CD14-positive monocyte (primary cell): ENCODE measurements around the gene TRAF3. TPM values are rescaled to one million over a fixed set of nuclear protein-coding genes. Genes with fewer than 3 reads are reported as not detected.

Experiments used
- DNase-seq, 3 donors: peaks; one replicate each; pipeline ENCODE4 v3.0.0-alpha.2; 2011 to 2022
- H2AFZ ChIP-seq: 2 replicates; pipeline ENCODE4 v1.6.0; 2012; ENCODE audit warnings: mild to moderate bottlenecking, low read depth, low read length, inconsistent platforms; ENCODE audit not compliant: insufficient read depth, poor library complexity, severe bottlenecking
- H3K27ac ChIP-seq, 2 donors: 1 replicate in 1 of 2; 2 replicates in 1 of 2; pipeline ENCODE4 v1.5.1; 2012 to 2013; ENCODE audit warnings: low read length in 2 of 2, control low read depth in 1 of 2, inconsistent platforms in 1 of 2, low read depth in 1 of 2, mild to moderate bottlenecking in 1 of 2
- H3K27me3 ChIP-seq, 2 donors: one replicate each; pipeline versions ENCODE4 v1.6.0 to v1.6.1; 2011 to 2013; ENCODE audit warnings: low read length in 2 of 2; ENCODE audit not compliant: control insufficient read depth in 2 of 2, insufficient read depth in 2 of 2
- H3K36me3 ChIP-seq, 2 donors: replicated peaks in 1 of 2; 1 replicate in 1 of 2; 2 replicates in 1 of 2; pipeline versions ENCODE4 v1.5.1 to v1.6.1; 2012 to 2013; ENCODE audit warnings: low read length in 2 of 2, control low read depth in 1 of 2, inconsistent platforms in 1 of 2, mild to moderate bottlenecking in 1 of 2; ENCODE audit not compliant: insufficient read depth in 2 of 2, control insufficient read depth in 1 of 2
- H3K4me1 ChIP-seq, 2 donors: 1 replicate in 1 of 2; 2 replicates in 1 of 2; pipeline versions ENCODE4 v1.5.1 to v1.6.1; 2012 to 2013; ENCODE audit warnings: low read length in 2 of 2, control low read depth in 1 of 2, inconsistent platforms in 1 of 2, mild to moderate bottlenecking in 1 of 2, moderate library complexity in 1 of 2; ENCODE audit not compliant: insufficient read depth in 2 of 2, control insufficient read depth in 1 of 2
- H3K4me2 ChIP-seq: replicated peaks from 2 replicates; pipeline ENCODE3; 2012; ENCODE audit warnings: low read length, moderate library complexity, mild to moderate bottlenecking; ENCODE audit not compliant: poor library complexity, severe bottlenecking; ENCODE audit errors: extremely low read depth
- H3K4me3 ChIP-seq, 3 experiments: fragments of 200-600 bp in 1 of 3; sonication (generic) in 1 of 3; replicated peaks in 1 of 3; 1 replicate in 2 of 3; 2 replicates in 1 of 3; pipeline ENCODE4 v1.5.1; 2011 to 2013; ENCODE audit warnings: low read length in 3 of 3, mild to moderate bottlenecking in 3 of 3, control low read depth in 2 of 3, low read depth in 2 of 3, inconsistent platforms in 1 of 3, moderate library complexity in 1 of 3
- H3K79me2 ChIP-seq: 2 replicates; pipeline ENCODE4 v1.6.0; 2012; ENCODE audit warnings: mild to moderate bottlenecking, control low read depth, inconsistent platforms, low read length, moderate library complexity; ENCODE audit not compliant: insufficient read depth
- H3K9ac ChIP-seq: 2 replicates; pipeline ENCODE4 v1.6.0; 2017; ENCODE audit warnings: low read length, mild to moderate bottlenecking; ENCODE audit not compliant: insufficient read depth, poor library complexity, severe bottlenecking
- H3K9me3 ChIP-seq, 2 donors: replicated peaks in 1 of 2; 1 replicate in 1 of 2; 2 replicates in 1 of 2; pipeline versions ENCODE4 v1.5.1 to v1.6.1; 2012 to 2013; ENCODE audit warnings: low read length in 2 of 2, control low read depth in 1 of 2; ENCODE audit not compliant: control insufficient read depth in 1 of 2, insufficient read depth in 1 of 2
- H4K20me1 ChIP-seq: 2 replicates; pipeline ENCODE4 v1.6.0; 2012; ENCODE audit warnings: mild to moderate bottlenecking, low read length, control low read depth, moderate library complexity; ENCODE audit not compliant: insufficient read depth
- H3K27ac Mint-ChIP-seq, 7 donors: one replicate each; pipeline ENCODE4 v1.8.0; 2020; ENCODE audit warnings: mild to moderate bottlenecking in 7 of 7, mixed read lengths in 7 of 7, moderate library complexity in 6 of 7, inconsistent platforms in 2 of 7
- H3K27me3 Mint-ChIP-seq, 3 donors: one replicate each; pipeline ENCODE4 v1.8.0; 2021 to 2022; ENCODE audit warnings: low read depth in 3 of 3, mild to moderate bottlenecking in 3 of 3, mixed read lengths in 3 of 3, moderate library complexity in 3 of 3, inconsistent platforms in 1 of 3
- H3K36me3 Mint-ChIP-seq, 2 donors: one replicate each; pipeline ENCODE4 v1.8.0; 2020; ENCODE audit warnings: mixed read lengths in 2 of 2, inconsistent platforms in 1 of 2, mild to moderate bottlenecking in 1 of 2
- H3K4me1 Mint-ChIP-seq: one replicate; pipeline ENCODE4 v1.8.0; 2020; ENCODE audit warnings: mild to moderate bottlenecking, mixed read lengths
- H3K4me3 Mint-ChIP-seq, 2 donors: one replicate each; pipeline ENCODE4 v1.8.0; 2020; ENCODE audit warnings: mild to moderate bottlenecking in 2 of 2, mixed read lengths in 2 of 2, moderate library complexity in 1 of 2
- H3K9me3 Mint-ChIP-seq, 7 donors: one replicate each; pipeline ENCODE4 v1.8.0; 2020 to 2022; ENCODE audit warnings: mixed read lengths in 7 of 7, mild to moderate bottlenecking in 6 of 7, moderate library complexity in 6 of 7, inconsistent platforms in 2 of 7
- CTCF ChIP-seq: fragments of 200-600 bp; IDR thresholded peaks from one replicate; pipeline ENCODE4 v1.8.0; 2022; ENCODE audit warnings: antibody characterized with exemption, mild to moderate bottlenecking
- WGBS: methylation state at CpG from one replicate; pipeline ENCODE4 v1.1.5; 2013; ENCODE audit warnings: missing lambda C conversion rate; ENCODE audit not compliant: insufficient coverage; 5-methylcytosine and 5-hydroxymethylcytosine counted together
- intact Hi-C, 2 donors: fragments of 100-400 bp; cut with micrococcal nuclease; formaldehyde crosslinking; loops; one replicate each; pipeline versions ENCODE4 v1.15.0 to v1.15.1; 2023
- polyA plus RNA-seq, 3 donors: library from polyadenylated mRNA; depleted of rRNA in 1 of 3; unstranded in 2 of 3; stranded (reverse) in 1 of 3; fragments of 300-500 nt in 2 of 3; fragments of >200 nt in 1 of 3; fragmentation: Illumina TruSeq in 2 of 3; gene quantifications; 1 replicate in 2 of 3; 2 replicates in 1 of 3; pipeline ENCODE4 v1.2.3, GENCODE V29; 2012 to 2021

The TRAF3 gene
- polyA plus RNA-seq, 3 donors: 12.0 to 37.6 (median 17.3) TPM

GRCh38 chr14:102927346-102927877 lies 150.2 kb downstream of the TRAF3 start:
- peaks cover 19 to 25% of the 10 kb centered on the region in 2 donors for H3K4me1 ChIP-seq
- H3K27ac Mint-ChIP-seq: peak overlapping the region in 1 of 7 donors; percentile 68
- intact Hi-C loops: no loop called here

GRCh38 chr14:102927878-102928411 lies 150.7 kb downstream of the TRAF3 start:
- intact Hi-C loops: no loop called here
- H3K9me3 Mint-ChIP-seq: peaks cover 0 to 12% (median 4%) of the 10 kb centered on the region in 7 donors
- no peaks in the 10 kb centered on the region for H4K20me1 ChIP-seq
- no peak for TF ChIP-seq CTCF
- H3K9ac ChIP-seq: peak overlapping the region; percentile 63
- peak overlapping the region; percentile 78 to 92 for H3K4me3 Mint-ChIP-seq
- peaks cover 0 to 2% of the 10 kb centered on the region in 2 donors for H3K36me3 Mint-ChIP-seq
- WGBS: under 1% methylated on average over 32 of the region's 35 CpGs
- peaks cover 52 to 75% (median 66%) of the 10 kb centered on the region in 3 donors for H3K27me3 Mint-ChIP-seq
- peak overlapping the region; percentile 82 for H2AFZ ChIP-seq
- H3K27ac ChIP-seq: no peak overlapping the region
- no peaks in the 10 kb centered on the region for H3K36me3 ChIP-seq
- peaks cover 19% of the 10 kb centered on the region for H3K4me1 Mint-ChIP-seq
- H3K79me2 ChIP-seq: no peaks in the 10 kb centered on the region
- DNase-seq: no peak
- peak overlapping the region; percentile 81 for H3K4me2 ChIP-seq
- H3K27me3 ChIP-seq: peaks cover 25 to 89% of the 10 kb centered on the region in 2 donors
- H3K27ac Mint-ChIP-seq: peak overlapping the region in 1 of 7 donors; percentile 68
- peak overlapping the region; percentile 7 to 77 (median 39) for H3K4me3 ChIP-seq
- peaks cover 19 to 25% of the 10 kb centered on the region in 2 donors for H3K4me1 ChIP-seq
- peaks cover 0 to 21% of the 10 kb centered on the region in 2 donors for H3K9me3 ChIP-seq

More at GRCh38 chr14:102927346-102927877, 150.2 kb downstream of the TRAF3 start:
- peaks cover 19% of the 10 kb centered on the region for H3K4me1 Mint-ChIP-seq
- H3K27me3 Mint-ChIP-seq: peaks cover 52 to 75% (median 67%) of the 10 kb centered on the region in 3 donors
- peak overlapping the region; percentile 81 for H3K4me2 ChIP-seq
- H3K36me3 ChIP-seq: no peaks in the 10 kb centered on the region
- H3K4me3 Mint-ChIP-seq: peak overlapping the region in 1 of 2 donors; percentile 92
- H3K27ac ChIP-seq: no peak overlapping the region
- H2AFZ ChIP-seq: peak overlapping the region; percentile 82
- H3K27me3 ChIP-seq: peaks cover 28 to 91% of the 10 kb centered on the region in 2 donors
- H3K4me3 ChIP-seq: peak overlapping the region in 1 of 3 experiments; percentile 77
- H3K9me3 Mint-ChIP-seq: peaks cover 0 to 15% (median 4%) of the 10 kb centered on the region in 7 donors
- TF ChIP-seq CTCF: no peak
- peak overlapping the region; percentile 63 for H3K9ac ChIP-seq
- peaks cover 0 to 2% of the 10 kb centered on the region in 2 donors for H3K36me3 Mint-ChIP-seq
- 56% methylated on average over 14 of the region's 19 CpGs for WGBS
- no peak for DNase-seq
- H3K79me2 ChIP-seq: no peaks in the 10 kb centered on the region
- H3K9me3 ChIP-seq: peaks cover 0 to 21% of the 10 kb centered on the region in 2 donors
- no peaks in the 10 kb centered on the region for H4K20me1 ChIP-seq
